VCaP (cell line): ENCODE measurements around the gene PRKG1.

ENCODE experiments used
- H3K27ac ChIP-seq: fragments of 450-650 bp; 2 replicates; pipeline ENCODE4 v1.5.1; 2017
- CTCF ChIP-seq: fragments of 450-650 bp; conservative IDR thresholded peaks from 2 replicates; pipeline ENCODE4 v1.5.1; 2017; ENCODE audit warnings: mild to moderate bottlenecking, moderate library complexity

Gene PRKG1

GRCh38 chr10:52300599-52301277 is 1226.5 kb downstream of the PRKG1 start:
- H3K27ac ChIP-seq, result no peak overlapping the region
- TF ChIP-seq CTCF, result no peak

DNA sequence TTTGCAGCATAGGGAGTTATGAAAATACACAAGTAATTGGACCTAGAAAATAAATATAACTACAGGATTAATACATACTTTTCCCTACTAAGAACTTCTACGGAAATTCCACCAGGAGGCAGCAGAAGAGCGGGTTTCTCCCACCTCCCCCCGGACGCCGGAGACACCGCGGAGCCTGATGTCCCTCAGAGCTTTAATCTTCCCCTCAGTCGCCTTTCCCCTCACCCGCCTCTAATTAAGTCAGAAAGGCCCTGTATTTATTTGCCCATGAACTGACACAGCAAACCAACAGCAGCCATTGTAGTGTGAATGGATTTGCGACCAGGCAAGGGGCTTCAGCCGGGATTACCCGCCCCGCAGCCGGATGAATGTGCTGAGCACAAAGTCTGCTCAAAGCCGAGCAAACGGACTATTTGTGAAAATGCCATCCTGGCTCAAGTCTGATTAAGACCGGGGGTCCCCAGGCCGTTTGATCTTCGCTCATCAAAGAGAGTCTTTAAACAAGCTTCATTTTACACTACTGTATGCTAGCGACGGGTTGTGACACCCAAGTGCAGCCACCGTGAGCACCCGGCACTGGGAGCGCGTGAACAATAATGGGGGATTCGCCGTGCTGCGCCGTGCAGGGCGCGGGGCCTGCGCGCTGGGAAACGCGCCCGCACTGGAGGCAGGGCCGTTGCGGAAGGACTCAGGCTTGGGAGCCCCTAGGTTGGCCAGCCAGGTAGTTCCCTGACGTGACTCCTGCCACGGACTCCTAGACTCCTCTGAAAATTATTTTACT is 1234.2 kb downstream of the PRKG1 start:
- TF ChIP-seq CTCF, result peak; percentile 82
- H3K27ac ChIP-seq, result no peak overlapping the region

DNA sequence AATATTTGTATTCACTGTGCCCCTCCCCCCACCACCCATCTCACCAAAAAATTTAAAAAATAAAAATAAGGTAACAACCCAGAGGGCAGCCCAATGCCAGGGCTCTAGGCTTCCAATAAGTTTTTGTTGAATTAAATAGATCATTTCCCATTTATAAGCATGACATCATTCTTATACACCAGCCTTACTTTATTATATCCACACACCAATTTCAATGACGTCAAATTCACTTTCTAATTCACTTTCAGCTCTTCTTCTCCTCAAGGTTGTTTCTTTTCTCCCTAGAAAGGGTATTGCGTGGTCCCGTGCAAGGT is 1238.6 kb downstream of the PRKG1 start:
- TF ChIP-seq CTCF, result no peak
- H3K27ac ChIP-seq, result no peak overlapping the region

DNA sequence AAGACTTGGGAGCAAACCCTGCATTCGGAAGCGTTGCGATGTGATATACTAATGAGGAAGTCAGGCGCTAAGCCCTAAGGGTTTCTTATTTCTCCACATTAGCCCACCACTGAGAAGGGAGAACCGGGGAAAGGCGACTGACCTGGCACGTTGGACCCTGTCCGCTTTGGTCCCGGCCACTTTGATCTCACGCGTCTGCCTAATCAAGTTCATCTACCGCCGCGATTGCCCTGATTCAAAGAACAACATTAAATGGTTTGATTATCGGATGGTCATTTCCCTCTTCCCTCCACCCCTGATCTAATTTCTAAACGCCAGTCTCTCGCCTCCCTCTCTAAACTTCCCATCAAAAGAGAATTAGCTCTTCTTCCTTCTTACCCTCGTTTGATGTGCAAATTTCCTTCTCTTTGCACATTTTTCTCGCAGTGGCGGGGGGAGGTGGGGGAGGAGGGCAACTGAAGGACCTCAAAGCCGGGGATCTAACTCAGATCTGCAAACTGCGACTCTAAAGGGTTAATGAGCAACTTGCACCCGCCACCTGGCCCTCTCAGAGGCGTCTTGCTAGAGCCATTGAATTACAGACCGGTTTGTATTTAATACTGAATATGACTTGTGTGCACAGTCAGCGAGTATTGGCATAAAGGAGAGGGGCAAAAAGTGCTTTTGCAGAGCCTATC is 1239.1 kb downstream of the PRKG1 start:
- H3K27ac ChIP-seq, result no peak overlapping the region

GRCh38 chr10:52313933-52314821 is 1239.9 kb downstream of the PRKG1 start, which contains the start of gene DKK1:
Gene DKK1 (plus strand): TSS chr10:52314281. CDS start chr10:52314435, 154 bp downstream.
- no peak within 1 kb of the TSS for H3K27ac ChIP-seq
- peak; percentile 45 for TF ChIP-seq CTCF

More for the DNA sequence above, 1239.1 kb downstream of the PRKG1 start:
- TF ChIP-seq CTCF, result no peak

DNA sequence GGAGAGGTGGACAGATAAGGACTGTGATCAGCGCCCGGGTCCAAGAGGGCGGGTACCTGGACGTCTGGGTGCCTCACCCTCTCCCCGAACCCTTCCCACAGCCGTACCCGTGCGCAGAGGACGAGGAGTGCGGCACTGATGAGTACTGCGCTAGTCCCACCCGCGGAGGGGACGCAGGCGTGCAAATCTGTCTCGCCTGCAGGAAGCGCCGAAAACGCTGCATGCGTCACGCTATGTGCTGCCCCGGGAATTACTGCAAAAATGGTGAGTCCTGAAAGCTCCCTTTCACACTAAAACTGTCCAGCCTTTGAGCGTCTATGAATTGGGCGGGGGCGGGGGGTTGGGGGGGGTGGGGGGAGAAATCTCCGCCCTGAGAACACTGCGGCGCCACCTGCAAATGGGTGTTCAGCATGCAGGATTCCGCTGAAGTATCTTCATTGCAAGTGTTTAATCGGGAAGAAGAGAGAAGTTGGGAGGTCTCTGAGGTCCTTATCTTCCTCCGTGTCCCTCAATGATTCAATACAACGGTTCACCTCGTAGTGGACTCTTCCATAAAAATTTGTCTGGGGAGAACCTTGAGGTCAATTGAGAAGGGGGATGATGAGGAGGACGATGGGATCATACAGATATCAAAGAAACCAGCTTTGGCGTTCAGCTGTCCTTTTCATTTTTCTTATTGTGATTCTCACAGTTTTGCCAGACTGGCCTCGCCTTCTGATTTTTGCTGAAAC is 1240.7 kb downstream of the PRKG1 start:
- no peak overlapping the region for H3K27ac ChIP-seq
- TF ChIP-seq CTCF, result no peak
